ENCODE results near the gene CLDN2.

The CLDN2 gene

GRCh38 chrX:106972896-106973295, 52.7 kb downstream of the CLDN2 start:
- Mint-ChIP-seq H3K4me3 (no peak overlapping the region), H3K27ac (no peak overlapping the region), H3K27me3 (ENCODE audit: low read depth, poor library complexity) (peaks cover 4% of the 10 kb centered on the region), H3K4me1 (no peaks in the 10 kb centered on the region), H3K9me3 (peaks cover 36% of the 10 kb centered on the region), H3K36me3 (ENCODE audit: low read depth) (peaks cover 29% of the 10 kb centered on the region)
- TF ChIP-seq CTCF (IDR thresholded peaks at IDR 0.05), result no peak
- no peak for DNase-seq

DNA sequence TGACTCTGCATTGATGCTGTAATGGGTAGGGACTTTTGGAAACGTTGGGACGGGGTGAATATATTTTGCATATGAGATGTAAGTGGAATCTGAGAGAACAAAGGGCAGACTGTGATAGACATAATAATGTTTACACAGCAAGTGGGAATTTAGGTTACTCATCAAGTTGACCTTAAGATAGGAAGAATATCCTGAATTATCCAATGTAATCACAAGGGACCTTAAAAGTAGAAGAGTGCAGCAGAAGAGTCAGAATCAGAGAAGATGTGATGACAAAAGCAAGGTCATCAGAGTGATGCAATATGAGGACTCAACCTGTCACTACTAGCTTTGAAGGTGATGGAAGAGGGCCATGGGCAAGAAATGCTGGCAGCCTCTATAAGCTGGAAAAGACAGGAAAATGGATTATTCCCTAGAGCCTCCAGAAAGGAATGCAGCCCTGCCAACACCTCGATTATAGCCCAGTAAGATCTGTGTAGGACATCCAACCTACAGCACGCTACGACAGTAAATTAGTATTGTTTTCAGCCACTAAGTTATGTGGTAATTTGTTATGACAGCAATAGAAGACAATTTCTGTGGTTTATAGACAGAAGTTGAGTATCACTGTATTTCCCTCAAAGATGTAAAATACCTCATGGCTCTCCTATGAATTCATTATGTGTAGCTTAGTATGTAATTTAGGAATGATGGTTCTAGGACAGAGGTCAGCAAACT, 53.4 kb downstream of the CLDN2 start:
- Mint-ChIP-seq H3K9me3 (peaks cover 29% of the 10 kb centered on the region), H3K27ac (no peak overlapping the region), H3K27me3 (ENCODE audit: low read depth, poor library complexity) (peaks cover 4% of the 10 kb centered on the region), H3K36me3 (ENCODE audit: low read depth) (peaks cover 24% of the 10 kb centered on the region), H3K4me1 (no peaks in the 10 kb centered on the region), H3K4me3 (no peak overlapping the region)
- TF ChIP-seq CTCF (IDR thresholded peaks at IDR 0.05), result no peak
- no peak for DNase-seq

DNA sequence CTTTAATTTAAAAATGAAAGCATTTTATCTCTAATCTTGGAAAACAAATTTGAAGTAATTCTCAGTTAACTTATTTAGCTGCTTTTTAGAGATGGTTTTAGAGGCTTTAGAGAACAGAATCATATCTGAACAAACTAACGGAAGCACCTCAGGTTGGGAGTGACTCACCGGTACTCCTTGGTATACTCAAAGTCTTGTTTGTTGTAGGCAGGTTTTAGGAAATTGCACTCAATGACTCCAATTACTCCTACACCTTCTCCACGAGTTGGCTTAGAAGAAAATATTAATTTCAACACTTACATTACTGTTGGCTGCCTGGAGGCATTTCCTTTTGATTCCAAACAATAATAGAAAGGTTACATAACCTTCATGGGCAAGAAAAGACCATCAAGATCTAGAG, 56.2 kb downstream of the CLDN2 start:
- H3K4me3 Mint-ChIP-seq, result no peak overlapping the region
- no peak for TF ChIP-seq CTCF (IDR thresholded peaks at IDR 0.05)
- H3K36me3 Mint-ChIP-seq (ENCODE audit: low read depth), result peaks cover 3% of the 10 kb centered on the region
- H3K27me3 Mint-ChIP-seq (ENCODE audit: low read depth, poor library complexity), result peaks cover 3% of the 10 kb centered on the region
- H3K9me3 Mint-ChIP-seq, result peaks cover 3% of the 10 kb centered on the region
- H3K4me1 Mint-ChIP-seq, result no peaks in the 10 kb centered on the region
- DNase-seq, result no peak
- no peak overlapping the region for H3K27ac Mint-ChIP-seq
